GM21381 (cell line): ENCODE measurements around the gene SPATA45.

ENCODE experiments used
- ATAC-seq: cut with Tn5 transposase; IDR thresholded peaks from one replicate; pipeline ENCODE4 v1.9.1; 2021; ENCODE audit warnings: mild to moderate bottlenecking, moderate library complexity; ENCODE audit not compliant: unreplicated experiment

The SPATA45 gene

DNA sequence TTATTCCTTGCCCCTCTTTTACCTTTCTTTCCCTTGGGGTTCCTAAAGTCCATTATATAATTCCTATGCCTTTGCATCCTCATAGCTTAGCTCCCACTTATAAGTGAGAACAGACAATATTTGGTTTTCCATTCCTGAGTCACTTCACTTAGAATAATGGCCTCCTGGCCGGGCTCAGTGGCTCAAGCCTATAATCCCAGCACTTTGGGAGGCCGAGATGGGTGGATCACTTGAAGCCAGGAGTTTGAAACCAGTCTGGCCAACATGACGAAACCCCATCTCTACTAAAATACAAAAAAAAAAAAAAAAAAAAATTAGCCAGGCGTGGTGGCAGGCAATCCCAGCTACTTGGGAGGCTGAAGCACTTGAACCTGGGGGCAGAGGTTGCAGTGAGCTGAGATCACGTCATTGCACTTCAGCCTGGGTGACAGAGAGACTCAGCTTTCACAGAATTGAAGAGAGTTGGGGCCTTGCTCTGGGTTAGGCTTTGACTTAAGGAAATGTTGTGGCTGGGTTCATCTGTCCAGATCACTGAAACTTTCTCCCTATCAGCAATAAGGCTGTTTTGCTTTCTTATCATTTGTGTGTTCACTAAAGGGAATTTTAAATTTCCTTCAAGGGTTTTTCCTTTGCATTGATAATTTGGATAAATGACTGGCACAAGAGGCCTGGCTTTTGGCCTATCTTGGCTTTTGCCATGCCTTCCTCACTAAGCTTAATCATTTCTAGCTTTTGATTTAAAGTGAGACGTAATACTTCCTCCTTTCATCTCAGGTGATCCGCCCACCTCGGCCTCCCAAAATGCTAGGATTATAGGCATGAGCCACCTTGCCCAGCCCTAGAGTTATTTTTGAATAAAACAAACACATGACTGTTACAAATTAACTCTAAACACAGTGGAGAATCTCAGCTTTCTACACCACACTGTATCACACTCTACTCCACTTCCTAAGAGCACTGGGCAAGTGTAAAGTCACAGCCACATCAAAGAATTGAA is 13.9 kb downstream of the SPATA45 start:
- ATAC-seq: peak; percentile 92

GRCh38 chr1:212828395-212828794 is 19.1 kb downstream of the SPATA45 start:
- no peak for ATAC-seq

GRCh38 chr1:212827831-212828278 is 19.6 kb downstream of the SPATA45 start:
- no peak for ATAC-seq

DNA sequence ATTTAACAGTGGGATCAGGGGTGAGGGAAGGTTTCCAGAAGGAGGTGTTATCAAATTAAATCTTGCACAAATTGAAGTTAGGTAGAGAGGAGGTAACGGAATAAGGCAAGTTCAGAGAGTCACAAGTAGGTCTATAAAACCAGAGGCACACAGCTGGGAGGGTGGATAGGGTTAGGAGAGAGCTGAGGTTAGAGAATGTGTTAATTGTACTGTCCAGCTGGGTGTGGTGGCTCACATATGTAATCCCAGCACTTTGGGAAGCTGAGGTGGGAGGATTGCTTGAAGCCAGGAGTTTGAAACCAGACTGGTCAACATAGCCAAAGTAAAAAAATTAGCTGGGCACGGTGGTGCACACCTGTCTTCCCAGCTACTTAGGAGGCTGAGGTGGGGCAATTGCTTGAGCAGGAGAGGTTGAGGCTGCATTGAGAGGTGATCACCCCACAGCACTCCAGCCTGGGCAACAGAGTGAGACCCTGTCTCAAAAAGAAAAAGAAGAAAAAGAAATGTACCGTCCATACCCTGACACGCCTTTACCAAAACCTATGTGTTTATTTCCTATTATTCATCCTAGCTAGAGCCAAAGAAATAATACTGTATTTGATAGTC is 20.2 kb downstream of the SPATA45 start:
- ATAC-seq: no peak

GRCh38 chr1:212825798-212826452 is 21.5 kb downstream of the SPATA45 start:
- ATAC-seq: no peak

- ATAC-seq: no peak
These were observed 23.2 kb downstream of the SPATA45 start for GRCh38 chr1:212824201-212824600.

DNA sequence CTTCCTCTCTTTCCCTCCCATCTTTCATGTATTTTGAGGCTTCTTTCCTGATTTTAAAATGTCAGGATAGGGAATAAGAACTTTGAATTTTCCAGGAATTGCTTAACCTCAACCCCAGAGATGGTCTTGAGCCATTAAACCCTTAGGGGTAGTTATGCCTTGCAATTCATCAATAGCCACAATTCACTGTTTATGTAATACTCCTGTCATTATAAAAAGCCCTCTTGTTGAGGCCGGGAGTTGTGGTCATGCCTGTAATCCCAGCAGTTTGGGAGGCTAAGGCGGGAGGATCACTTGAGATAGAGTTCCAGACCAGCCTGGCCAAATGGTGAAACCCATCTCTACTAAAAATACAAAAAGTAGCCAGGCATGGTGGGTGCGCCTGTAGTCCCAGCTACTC is 24.5 kb downstream of the SPATA45 start:
- no peak for ATAC-seq

DNA sequence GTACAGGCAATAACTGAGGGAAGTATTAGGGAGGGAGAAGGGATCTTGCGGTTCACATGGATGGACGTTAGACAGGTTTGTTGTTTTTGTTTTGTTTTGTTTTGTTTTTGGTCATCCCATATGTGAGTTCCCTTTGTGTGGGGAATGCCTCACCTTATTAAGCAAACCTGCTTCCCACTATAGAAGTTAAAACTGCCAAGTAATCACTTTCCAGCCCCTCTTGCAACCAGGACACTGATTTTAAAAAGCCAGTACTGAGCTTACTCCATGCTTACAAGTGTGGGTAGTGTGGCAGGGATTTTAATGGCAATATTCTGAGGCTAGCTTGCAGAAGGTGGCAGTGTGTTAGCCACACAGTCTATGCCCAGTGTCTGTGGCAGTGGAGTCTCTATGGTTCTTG is 26.5 kb downstream of the SPATA45 start:
- ATAC-seq: no peak

- ATAC-seq: no peak
These were observed 27.7 kb downstream of the SPATA45 start for GRCh38 chr1:212819726-212820125.

DNA sequence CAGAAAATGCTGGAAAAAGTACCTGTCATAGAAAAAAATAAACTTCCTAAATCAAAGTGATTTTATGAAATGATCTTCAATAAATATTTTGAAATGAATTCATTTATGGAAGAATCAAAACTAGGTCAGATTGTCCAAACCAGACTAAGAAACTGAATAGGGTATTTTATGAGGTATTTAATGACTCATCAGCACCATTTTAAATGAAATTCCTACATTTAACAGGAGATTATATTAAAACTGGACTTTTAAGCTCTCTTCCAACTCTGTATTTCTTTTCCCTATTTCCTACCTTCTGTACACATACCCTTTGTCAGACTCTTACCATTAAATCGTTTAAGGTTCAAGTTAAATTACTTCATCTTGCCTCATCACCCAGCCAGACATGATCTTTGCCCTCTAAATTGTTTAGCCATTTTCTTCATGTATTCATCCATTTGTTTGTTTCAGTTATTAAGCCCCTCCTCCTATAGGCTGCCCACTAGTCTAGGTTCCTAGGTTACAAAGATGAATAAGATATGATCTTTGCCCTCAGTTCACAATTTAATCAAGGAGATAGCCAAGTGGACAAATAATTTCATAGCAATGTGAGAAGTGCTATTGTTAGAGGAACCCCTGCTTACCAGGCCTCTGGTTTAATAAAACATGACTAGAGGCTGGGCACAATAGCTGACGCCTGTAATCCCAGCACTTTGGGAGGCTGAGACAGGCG is 30.7 kb downstream of the SPATA45 start:
- ATAC-seq: no peak

GRCh38 chr1:212814537-212815334 is 32.7 kb downstream of the SPATA45 start:
- ATAC-seq: no peak

- ATAC-seq: no peak
These were observed 41.7 kb downstream of the SPATA45 start for GRCh38 chr1:212805767-212806166.

DNA sequence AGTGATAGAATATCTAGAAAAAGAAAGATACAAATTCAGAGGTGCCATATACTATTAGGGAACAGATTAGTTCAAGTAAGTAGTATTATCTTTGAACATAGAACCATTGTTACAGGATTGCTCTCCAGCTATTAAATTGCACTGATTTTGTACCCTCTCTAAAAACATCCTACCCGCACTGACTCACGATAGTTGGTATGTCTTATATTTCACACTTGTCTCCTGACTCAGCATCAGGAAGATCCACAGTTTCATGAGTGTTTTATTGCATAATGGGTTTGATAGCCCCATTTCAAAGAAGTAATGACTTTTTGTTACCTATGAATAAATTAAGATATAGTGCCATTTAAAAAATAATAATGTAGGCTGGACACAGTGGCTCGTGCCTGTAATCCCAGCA is 49.8 kb downstream of the SPATA45 start:
- no peak for ATAC-seq

- ATAC-seq: peak; percentile 77
These were observed 52.9 kb downstream of the SPATA45 start for GRCh38 chr1:212794561-212795014.

- no peak for ATAC-seq
These were observed 55.0 kb downstream of the SPATA45 start for GRCh38 chr1:212792396-212792908.

DNA sequence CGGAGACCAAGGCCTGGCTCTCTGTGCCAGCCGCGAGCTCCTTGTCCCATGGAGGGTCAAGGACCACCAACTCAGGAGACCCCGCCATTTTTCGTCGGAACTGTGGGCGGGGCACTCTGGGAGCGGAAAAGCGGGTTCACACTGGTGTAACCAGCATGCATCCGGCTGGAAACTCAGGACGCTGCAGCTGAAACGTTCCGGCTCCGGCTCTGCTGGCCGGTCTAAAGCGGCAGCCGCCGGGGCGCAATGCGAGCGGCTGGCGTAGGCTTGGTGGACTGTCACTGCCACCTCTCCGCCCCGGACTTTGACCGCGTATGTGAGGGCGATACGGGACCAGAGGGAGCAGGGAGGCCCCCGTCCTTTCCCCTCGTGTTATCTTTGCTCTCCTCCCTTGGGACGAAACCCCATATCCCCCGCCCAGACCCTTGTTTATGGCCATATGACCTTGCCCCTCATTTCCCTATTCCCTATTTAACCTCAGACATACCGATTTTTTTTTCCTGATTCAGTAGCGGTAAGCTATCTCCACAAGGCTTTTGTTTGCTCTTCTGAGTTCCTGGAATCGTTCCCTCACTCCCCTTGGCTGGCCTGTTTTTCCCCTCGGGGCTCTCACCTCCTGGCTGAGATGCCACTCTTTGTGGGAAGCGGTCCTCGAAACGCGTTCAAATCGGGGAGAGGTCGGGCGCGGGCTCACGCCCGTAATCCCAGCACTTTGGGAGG is 55.6 kb downstream of the SPATA45 start, which contains the start of the genes NSL1 and TATDN3:
NSL1 (minus strand) TSS at position 102 of the 720 bp plus-strand sequence; CDS start at position 88, 14 bp downstream.
TATDN3 (plus strand) TSS at position 219 of the 720 bp plus-strand sequence; CDS start at position 247, 28 bp downstream.
- peak; percentile 67 for ATAC-seq

GRCh38 chr1:212791261-212791675 is 56.2 kb downstream of the SPATA45 start:
- ATAC-seq: peak; percentile 29

- no peak for ATAC-seq
These were observed 61.6 kb downstream of the SPATA45 start for GRCh38 chr1:212785871-212786270.

DNA sequence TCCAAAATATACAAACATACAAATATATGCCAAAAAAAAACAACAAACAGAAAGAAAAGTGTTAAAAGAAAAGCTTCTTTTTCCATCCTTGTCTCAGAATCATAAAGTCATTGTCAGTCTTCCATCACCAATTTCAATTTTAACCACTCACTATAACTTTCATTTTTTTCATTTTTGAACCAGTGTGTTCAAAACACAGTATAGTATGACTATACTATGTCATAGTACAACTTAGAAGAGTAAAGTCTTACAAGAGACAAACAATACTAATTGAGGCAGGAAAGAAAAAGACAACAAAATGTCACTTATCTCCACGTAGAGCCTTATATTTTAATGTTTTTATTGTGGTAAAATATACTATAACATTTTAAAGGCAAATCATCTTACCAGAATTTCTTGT is 63.5 kb downstream of the SPATA45 start:
- ATAC-seq: no peak
